ENCODE results near the gene CD2.

Gene CD2, protein sequence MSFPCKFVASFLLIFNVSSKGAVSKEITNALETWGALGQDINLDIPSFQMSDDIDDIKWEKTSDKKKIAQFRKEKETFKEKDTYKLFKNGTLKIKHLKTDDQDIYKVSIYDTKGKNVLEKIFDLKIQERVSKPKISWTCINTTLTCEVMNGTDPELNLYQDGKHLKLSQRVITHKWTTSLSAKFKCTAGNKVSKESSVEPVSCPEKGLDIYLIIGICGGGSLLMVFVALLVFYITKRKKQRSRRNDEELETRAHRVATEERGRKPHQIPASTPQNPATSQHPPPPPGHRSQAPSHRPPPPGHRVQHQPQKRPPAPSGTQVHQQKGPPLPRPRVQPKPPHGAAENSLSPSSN

DNA sequence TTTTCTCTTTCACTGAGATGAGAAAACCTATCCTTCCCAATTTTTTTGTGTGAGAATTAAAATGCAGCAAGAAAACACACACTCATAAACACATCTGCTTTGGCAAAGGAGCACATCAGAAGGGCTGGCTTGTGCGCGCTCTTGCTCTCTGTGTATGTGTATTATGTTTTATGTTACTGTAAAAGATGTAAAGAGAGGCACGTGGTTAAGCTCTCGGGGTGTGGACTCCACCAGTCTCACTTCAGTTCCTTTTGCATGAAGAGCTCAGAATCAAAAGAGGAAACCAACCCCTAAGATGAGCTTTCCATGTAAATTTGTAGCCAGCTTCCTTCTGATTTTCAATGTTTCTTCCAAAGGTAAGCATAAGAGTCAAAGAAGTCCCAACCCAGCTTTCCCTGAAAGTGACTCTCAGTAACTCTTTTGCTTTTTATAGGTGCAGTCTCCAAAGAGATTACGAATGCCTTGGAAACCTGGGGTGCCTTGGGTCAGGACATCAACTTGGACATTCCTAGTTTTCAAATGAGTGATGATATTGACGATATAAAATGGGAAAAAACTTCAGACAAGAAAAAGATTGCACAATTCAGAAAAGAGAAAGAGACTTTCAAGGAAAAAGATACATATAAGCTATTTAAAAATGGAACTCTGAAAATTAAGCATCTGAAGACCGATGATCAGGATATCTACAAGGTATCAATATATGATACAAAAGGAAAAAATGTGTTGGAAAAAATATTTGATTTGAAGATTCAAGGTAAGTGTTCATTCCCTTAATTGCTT, at the start of gene CD2:
CD2 (plus strand) TSS at position 233 of the 780 bp plus-strand sequence; CDS start at position 296, 63 bp downstream.
- DNase-seq: no peak

DNA sequence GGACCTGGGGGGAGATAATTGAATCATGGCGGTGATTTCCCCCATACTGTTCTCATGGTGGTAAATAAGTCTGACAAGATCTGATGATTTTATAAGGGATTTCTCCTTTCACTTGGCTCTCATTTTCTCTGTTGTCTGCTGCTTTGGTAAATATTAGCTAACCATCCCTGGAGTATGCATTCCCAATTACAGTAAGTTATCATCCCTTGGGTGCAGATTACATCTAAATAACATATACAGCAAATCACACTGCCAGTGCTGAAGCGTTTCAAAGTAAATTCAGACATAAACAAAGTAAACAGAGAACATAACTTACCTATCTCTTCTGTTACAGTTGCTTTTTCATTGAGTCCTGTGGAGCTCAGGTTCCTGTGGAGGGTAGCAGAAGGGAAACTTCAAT, 48.1 kb upstream of the CD2 start:
- DNase-seq: no peak

DNA sequence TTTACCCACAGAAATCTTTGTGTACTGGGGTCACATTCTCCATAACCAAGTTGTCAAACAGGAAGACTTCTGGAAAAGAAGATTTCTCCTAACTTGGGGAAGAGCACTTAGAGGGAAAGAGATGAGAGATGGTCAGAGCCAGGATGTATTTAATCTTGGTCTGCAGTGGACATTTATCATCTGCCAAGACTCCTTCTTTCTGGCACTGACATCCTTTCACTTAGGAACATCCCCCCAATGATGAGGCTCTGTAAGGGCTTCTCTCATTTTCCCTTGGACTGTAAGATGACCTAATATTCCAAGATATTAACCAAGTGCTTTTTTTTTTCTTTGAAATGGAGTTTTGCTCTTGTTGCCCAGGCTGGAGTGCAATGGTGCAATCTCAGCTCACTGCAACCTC, 47.4 kb upstream of the CD2 start:
- DNase-seq: no peak

DNA sequence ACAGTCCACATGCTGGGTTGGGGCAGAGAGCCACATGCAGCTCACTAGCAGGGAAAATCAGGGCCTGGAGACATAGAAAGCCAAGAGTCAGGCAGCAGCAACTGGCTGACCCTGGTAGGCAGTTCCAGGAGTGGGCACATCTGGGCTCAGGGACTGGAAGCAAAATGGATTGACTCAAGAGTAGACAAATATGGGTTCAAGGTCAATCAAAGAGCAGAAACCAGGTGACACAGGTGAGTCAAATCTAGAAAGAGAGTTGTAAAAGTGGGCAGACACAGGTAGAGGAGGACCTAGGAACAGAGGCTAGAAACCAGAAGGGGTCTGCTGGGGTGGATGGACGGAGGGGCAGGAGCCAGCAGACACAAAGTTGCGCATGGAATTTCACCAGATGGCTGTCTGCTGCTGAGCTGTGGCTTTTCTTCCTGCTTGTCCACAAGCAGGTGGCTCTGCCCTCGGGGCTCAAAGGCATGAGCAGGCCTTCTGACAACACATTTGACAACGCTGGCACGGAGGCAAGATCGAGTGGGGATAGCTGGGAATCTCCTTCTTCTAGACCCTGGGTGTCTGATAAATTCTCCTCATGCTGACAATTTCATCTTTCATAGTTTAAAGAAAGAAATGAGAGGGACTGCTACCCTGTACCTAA, 45.9 kb upstream of the CD2 start:
- no peak for DNase-seq

DNA sequence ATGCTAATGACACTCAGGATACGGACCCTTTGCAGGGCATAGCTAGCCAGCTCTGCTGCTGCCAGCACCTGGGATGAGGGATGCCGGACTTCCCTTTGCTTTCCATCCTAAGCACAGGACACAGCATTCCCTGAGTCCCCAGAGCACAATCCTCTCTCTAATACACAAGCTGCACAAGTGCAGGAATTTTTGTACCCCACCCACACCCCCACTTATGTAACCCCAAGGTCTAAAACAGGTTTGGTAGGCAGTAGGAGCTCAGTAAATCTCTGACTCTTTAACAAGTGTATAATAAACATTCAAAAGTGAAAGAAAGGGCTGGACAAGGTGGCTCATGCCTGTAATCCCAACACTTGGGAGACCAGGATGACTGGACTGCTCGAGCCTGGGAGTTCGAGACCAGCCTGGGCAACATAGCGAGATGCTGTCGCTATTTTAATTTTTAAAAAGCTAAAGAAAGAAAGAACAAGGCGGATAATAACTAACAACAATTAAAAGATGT, 44.5 kb upstream of the CD2 start:
- no peak for DNase-seq

DNA sequence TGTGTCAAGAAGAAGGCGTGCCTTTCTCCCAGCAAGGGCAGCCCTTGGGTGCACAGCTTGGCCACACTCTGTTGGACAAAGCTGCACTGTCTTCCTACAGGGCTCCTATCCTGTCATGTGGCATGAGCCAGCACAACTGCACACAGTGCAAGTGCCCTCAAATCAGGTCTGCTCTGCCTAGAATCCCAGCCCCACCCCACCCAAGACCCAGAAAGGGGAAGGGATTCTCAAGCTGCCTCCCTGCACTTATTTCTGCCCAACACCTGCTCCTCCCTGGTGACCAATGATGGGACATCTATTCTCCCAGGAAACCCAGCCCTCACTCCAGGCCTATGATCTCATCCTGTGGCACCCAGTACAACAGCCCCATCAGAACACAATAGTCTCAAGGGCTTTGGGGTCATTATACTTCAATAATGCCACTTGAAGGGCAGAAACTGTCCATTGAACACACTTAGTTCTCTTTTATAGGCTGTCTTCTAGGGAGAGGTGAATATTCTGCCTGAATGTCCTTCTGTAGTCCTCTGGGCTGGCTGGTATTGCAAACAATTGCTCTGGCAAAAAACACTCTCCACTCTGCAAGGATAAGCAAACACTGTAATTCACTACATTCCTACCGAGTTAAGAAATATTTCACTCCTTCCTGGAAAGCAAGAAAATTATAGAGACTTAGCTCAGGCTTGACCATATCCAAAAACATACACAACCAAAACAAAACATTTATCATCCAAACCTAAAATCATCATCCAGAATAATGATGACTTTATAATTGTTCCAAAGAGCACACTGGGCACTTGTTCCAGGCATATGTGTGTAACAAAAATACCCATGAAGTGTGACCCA, 43.6 kb upstream of the CD2 start:
- DNase-seq: peak; percentile 75

DNA sequence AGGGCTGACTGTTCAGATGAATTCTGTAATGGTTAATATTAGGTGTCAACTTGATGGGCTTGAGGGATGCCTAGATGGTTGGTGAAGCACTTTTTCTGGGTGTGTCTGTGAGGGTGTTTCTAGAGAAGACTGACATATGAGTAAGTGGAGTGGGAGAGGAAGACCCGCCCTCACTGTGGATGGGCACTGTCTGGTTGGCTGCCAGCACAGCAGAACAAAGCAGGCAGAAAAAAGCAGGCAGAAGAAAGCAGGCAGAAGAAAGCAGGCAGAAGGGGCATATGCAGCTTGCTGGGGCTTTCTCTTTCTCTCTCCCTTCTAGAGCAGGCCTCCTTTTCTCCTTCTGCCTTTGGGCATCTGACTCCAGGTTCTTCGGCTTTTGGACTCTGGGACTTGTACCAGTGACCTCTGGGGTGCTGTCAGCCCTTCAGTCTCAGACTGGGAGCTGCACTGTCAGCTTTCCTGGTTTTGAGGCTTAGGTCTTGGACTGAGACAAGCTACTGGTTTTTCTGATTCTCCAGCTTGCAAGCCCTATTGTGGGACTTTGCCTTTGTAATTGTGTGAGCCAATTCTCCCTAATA, 42.9 kb upstream of the CD2 start:
- peak; percentile 60 for DNase-seq

DNA sequence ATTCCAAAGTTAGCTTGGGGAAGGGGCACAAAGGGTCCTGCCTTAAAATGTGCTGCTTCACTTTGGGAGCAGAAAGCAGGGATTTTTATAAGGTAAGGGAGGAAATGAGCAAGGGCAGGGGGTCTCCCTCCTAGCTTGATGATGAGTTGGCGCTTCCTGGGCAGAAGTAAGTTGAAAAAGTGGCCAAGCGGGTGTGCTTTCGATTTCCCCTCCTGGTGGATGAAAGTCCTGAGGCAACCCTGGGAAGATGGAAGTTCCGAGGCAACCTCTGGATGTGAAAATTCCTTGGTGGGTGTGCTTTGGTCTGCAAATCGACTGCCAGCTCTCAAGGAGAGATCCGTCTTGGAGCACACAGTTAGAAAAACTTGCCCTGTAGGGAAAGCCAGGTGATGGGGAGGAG, 41.7 kb upstream of the CD2 start:
- no peak for DNase-seq

DNA sequence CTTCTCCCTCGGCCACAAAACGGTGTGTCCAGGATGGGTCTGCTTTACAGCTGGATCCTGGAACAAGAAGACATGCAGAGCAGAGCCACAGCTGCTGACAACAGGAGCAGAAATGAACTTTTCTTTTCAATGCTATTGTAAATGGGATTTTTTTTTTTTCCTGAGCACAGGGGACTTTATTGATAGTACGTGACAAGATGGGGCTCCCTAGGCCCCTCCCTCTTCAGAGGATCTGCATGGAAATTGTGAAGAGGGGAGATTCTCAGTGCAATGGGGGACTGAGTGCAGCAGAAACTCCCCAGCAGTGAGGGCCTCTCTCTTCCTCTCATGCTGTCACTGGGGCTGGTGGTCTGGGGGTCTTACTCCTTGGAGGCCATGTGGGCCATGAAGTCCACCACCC, 40.8 kb upstream of the CD2 start:
- DNase-seq: no peak

DNA sequence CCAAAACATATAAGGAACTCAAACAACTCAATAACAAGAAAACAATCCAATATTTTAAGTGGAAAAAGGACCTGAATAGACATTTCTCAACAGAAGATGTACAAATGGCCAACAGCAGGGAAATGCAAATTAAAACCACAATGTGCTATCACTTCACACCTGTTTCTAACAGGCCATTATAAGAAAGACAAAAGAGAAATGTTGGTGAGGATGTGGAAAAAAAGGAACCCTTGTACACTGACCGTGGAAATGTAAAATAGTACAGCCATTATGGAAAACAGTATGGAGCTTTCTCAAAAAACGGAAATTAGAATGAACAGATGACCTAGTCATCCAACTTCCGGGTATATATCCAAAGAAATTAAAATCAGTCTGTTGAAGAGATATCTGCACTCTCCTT, 37.8 kb upstream of the CD2 start:
- no peak for DNase-seq

DNA sequence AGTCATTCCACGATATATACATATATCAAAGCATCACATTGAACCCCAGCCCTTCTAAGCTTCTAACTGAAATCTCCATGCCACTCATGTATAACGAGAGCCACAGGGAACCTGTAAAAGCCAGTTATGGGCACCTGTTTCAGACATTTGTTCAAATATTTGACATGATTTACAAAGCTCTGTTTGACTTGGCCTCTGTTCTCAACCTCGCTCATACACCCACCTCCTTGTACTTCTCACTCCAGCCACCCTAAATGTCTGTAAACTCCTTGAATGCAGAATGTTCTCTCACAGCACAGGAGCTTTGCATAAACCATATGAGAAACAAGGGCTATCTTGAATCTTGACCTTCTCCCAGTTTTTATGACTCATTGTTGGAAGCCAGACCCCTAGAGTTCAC, 36.9 kb upstream of the CD2 start:
- no peak for DNase-seq

DNA sequence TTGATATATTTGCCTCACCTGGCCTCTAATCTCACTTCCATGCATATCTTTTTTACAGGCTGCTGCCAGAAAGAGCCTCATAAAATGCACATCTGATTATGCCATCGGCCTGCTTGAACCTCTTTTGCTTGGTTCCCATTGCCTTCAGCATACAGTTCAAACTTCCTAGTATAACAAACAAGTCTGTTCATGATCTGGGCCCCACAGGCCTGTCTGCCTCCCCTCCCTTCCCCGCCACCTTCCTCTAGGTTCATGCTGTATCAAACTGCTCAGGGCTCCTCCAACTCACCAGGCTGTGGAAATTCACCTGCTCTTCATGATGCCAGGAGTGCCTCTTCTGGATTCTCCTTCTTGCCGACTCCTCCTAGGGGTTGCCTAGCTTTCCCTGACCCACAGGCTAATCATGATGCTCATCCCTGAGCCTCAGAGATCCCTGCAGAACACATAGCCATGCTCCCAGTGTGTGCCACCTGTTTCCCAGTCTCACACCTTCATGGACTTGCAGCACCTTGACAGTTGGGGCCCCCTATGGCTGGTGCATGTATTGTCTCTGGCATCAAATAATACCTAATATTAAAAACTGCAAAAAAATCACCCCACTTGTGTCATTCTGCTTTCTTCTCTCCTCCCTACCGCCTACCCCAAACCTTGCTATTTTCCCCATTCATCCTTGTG, 33.7 kb upstream of the CD2 start:
- no peak for DNase-seq

DNA sequence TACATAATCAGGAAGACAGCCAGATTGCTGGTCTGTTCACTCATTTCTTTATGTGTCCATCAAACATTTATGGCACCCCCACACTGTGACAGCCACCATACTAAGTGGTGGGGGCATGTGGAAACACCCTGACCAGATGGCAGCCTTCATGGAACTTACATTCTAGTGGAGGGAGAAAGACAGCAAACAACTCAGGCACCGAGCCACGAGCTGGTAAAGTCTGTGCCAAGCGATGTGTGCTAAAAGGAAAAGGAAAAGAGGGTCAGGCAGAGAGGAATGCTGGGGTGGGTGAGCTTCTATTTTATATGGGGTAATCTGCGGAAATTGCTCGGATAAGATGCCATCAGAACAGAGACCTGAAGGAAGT, 33.2 kb upstream of the CD2 start:
- no peak for DNase-seq

DNA sequence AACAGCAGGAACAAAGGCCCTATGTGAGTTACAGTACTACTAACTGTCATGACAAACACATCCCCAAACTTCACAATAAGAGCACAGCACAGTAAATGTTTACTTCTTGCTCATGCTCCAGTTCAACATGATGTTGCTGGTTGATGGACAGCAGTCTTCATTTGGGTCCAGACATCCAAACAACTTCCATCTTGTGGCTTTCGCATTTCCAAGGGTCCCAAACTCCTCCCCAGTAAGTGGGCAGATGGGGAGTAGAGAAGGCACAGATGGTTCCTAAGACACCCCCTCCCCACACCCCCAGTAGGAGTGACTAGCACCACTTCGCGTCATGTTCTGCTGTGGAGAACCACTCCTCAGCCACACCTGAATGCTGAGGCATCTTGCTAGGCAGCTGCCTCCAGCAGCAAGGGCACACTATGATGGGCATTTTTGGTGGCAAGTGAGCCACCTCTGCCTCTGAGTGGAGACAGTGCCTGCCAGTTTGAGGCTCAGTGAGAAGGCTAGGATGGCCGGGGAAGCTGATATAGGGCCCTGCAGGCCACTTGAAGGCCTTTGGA, 32.7 kb upstream of the CD2 start:
- DNase-seq: no peak

DNA sequence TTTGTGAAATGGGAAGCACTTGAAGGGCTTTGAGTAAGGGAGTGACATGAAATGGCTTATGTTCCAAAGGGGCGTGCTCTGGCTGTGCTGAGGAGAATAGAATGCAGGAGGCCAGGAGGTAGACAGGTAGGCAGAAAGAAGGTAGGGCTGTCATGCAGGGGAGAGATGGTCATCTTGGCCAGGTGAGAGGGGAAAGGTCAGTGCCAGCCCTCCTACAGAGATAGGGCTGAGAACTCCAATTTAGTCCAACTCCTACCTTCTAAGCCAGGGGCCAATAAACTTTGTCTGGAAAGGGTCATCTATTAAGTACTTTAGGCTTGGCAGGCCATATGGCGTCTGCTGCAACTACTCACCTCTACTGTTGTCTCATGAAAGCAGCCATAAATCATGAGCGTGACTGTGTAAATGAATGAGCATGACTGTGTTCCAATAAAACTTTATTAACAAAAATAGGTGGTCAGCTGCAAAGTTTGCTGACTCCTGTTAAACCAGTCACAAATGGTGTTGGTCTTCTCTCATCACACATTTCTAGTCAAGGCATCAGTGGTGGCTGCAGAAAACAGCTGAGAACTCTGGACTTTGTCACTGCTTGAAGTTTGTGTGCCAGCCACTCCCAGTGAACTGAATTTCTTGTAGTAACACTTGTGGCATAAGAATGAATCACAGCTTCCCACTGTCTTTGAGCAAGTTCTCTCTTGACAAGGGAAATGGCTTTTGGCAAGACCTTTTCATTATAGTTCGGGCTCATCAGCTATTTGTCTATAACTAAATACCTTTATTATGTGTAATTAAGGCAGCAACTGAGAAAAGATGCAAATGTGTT, 32.0 kb upstream of the CD2 start:
- DNase-seq: no peak

DNA sequence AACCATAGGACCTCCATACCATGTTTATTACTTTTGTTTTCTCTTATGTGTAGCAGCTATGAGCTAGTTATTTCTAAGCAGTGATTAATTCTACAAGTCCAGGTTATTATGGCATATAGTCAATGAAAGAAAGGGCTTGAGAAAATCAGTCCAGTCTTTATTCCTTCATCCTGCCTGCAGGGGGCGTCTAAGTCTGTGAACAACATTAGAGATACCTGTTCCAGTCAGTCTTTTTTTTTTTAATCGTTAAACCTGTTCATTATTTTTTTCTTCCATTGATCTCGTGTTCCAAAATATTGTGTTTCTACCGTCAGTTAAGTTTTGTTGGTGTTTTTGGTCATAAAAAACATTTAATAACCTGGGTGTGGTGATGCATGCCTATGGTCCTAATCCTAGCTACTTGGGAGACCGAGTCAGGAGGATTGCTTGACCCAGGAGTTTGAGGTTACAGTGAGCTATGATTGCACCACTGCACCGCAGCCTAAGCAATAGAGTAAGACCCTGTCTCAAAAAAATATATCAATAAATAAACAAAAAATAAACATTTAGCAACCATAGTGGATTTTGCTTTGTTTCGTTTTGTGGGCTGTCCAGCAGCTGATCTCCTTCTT, 29.4 kb upstream of the CD2 start:
- DNase-seq: no peak

DNA sequence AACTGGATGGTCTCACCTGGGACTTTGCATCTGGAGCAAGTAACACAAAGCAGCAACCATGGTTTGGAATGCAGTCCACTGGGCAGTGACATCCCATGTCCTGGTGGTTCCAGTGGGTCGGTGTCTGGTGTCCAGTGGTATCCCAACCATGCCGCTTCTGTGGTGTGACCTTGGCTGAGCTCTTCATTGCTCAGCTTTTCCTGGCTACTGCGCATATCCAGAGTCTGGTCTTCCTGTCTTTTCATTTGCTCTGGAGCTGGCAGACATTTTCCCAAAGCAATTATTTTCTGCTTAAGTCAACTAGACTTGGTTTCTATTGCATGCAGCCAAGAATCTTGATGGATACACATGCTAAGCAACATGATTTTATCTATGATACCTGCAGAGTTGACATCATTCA, 28.4 kb upstream of the CD2 start:
- no peak for DNase-seq

DNA sequence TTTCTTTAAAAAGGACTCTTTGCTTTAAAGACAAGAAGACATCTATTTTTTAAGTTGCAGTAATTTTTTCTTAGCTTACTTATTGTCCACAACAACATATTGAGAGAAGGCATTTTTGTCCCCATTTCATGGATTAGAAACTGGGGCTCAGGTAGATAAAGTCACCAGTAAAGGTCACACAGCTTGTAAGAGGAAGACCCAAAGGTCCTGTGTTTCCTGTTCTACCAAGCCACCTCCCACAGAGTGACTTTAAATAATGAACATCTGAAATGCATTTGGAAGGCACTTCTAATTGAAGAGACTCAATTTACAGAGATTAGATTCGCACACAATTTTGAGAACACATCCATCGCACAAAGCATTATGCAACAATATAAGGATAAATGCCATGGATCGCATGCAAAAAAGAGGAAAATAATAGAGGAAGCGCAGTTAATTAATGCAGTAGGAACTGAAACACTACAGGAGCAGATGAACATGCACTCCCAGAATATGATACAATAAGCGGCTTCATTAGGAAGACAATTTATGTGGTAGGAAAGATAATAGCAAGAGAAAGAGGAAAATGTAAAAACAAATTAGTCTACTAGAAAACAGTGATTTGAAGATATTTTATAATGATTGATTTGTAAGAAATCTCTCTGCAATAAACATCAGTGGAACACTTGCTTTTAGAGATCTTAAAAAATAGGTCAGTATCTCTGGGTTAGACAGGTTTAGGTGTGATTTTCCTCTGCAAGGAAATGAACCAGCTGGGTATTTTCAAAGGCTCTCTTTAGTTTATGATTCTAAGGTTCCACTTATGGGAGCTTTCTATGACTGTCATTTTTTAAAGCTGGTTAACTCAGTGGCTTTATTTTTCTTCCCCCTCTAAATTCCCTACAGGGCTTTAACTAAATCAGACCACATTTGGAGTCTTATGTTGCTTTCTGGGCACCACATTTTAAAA, 27.1 kb upstream of the CD2 start:
- DNase-seq: no peak

DNA sequence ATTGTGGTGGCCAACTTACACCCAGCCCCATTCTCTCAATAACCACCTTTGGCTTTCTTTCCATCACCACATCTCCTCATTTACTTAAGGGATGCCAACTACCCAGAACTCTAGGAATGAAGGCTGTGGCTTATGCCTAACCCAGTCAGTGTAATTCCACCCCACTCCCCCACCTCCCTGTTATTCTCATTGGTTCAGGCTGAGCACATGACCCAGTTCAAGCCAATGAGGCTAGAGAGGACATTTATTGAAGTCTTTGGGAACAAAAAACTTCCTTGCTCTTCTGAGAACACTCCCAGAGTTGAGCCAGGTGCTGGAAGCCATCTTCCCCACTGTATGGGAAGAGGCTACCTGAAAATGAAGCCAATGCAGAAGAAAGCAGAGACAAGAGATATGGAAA, 22.8 kb upstream of the CD2 start:
- no peak for DNase-seq
